Measurements from ENCODE around the gene WDR11. TPM values are rescaled to one million over a fixed set of nuclear protein-coding genes. Genes with fewer than 3 reads are reported as not detected.

The WDR11 gene
- total and polyA plus RNA-seq, 2 experiments from 2014 or later, result 31.2 to 40.3 TPM

- H3K9me3 ChIP-seq (ENCODE audit: low read depth), result no peaks in the 10 kb centered on the region
- H3K27ac ChIP-seq, result no peak overlapping the region
- no peak for DNase-seq (ENCODE audit: low read depth in 1 of 2, low spot score in 1 of 2)
- H3K36me3 ChIP-seq, result no peaks in the 10 kb centered on the region
- no peaks in the 10 kb centered on the region for H3K27me3 ChIP-seq
- TF ChIP-seq CTCF (IDR thresholded peaks at IDR 0.05; ENCODE audit: low read depth, low read length), result no peak
- no peaks in the 10 kb centered on the region for H3K4me1 ChIP-seq (ENCODE audit: low read depth)
- no peak overlapping the region for H3K4me3 ChIP-seq
These were observed 17.8 kb upstream of the WDR11 start for GRCh38 chr10:120833222-120833928.

- H3K27me3 ChIP-seq, result no peaks in the 10 kb centered on the region
These were observed 15.6 kb upstream of the WDR11 start for GRCh38 chr10:120835603-120836002.

GRCh38 chr10:120838941-120839340 is 12.2 kb upstream of the WDR11 start:
- no peak for TF ChIP-seq CTCF (IDR thresholded peaks at IDR 0.05; ENCODE audit: low read depth, low read length)
- no peak overlapping the region for H3K27ac ChIP-seq

More at GRCh38 chr10:120835603-120836002, 15.6 kb upstream of the WDR11 start:
- TF ChIP-seq CTCF (IDR thresholded peaks at IDR 0.05; ENCODE audit: low read depth, low read length), result no peak
- Histone ChIP-seq H3K27ac (no peak overlapping the region), H3K4me3 (no peak overlapping the region), H3K36me3 (no peaks in the 10 kb centered on the region), H3K4me1 (ENCODE audit: low read depth) (no peaks in the 10 kb centered on the region), H3K9me3 (ENCODE audit: low read depth) (no peaks in the 10 kb centered on the region)
- DNase-seq (ENCODE audit: low read depth in 1 of 2, low spot score in 1 of 2), result no peak

GRCh38 chr10:120841522-120842189 is 9.5 kb upstream of the WDR11 start:
- no peak for TF ChIP-seq CTCF (IDR thresholded peaks at IDR 0.05; ENCODE audit: low read depth, low read length)
- peak in 1 of 2 donors; percentile 45 for DNase-seq (ENCODE audit: low read depth in 1 of 2, low spot score in 1 of 2)

More at GRCh38 chr10:120838941-120839340, 12.2 kb upstream of the WDR11 start:
- Histone ChIP-seq H3K4me3 (no peak overlapping the region), H3K4me1 (ENCODE audit: low read depth) (no peaks in the 10 kb centered on the region), H3K27me3 (no peaks in the 10 kb centered on the region), H3K36me3 (no peaks in the 10 kb centered on the region), H3K9me3 (ENCODE audit: low read depth) (no peaks in the 10 kb centered on the region)
- DNase-seq (ENCODE audit: low read depth in 1 of 2, low spot score in 1 of 2), result no peak

GRCh38 chr10:120854388-120854787 is 3.2 kb downstream of the WDR11 start:
- H3K4me3 ChIP-seq, result no peak overlapping the region
- peaks cover 15% of the 10 kb centered on the region for H3K36me3 ChIP-seq
- no peak for TF ChIP-seq CTCF (IDR thresholded peaks at IDR 0.05; ENCODE audit: low read depth, low read length)
- DNase-seq (ENCODE audit: low read depth in 1 of 2, low spot score in 1 of 2), result no peak
- H3K9me3 ChIP-seq (ENCODE audit: low read depth), result no peaks in the 10 kb centered on the region
- no peak overlapping the region for H3K27ac ChIP-seq
- peaks cover 7% of the 10 kb centered on the region for H3K4me1 ChIP-seq (ENCODE audit: low read depth)
- no peaks in the 10 kb centered on the region for H3K27me3 ChIP-seq

More at GRCh38 chr10:120841522-120842189, 9.5 kb upstream of the WDR11 start:
- no peaks in the 10 kb centered on the region for H3K4me1 ChIP-seq (ENCODE audit: low read depth)
- H3K36me3 ChIP-seq, result no peaks in the 10 kb centered on the region
- H3K27me3 ChIP-seq, result no peaks in the 10 kb centered on the region
- no peak overlapping the region for H3K27ac ChIP-seq
- no peak overlapping the region for H3K4me3 ChIP-seq
- H3K9me3 ChIP-seq (ENCODE audit: low read depth), result no peaks in the 10 kb centered on the region
